Left cardiac atrium (tissue), 4 donors: Measurements from ENCODE around the gene DNAI2. TPM values are rescaled to one million over a fixed set of nuclear protein-coding genes. Genes with fewer than 3 reads are reported as not detected.

ENCODE experiments used
- ATAC-seq, 2 donors: fragments of 200-7000 bp; cut with Tn5 transposase; one replicate each; pipeline ENCODE4 v1.9.1; 2020; ENCODE audit warnings: mild to moderate bottlenecking in 2 of 2, moderate library complexity in 2 of 2
- DNase-seq: peaks from one replicate; pipeline ENCODE4 v3.0.0-alpha.2; 2020
- intact Hi-C, 2 donors: fragments of 100-400 bp; cut with DNase I; formaldehyde crosslinking; loops; one replicate each; pipeline versions ENCODE4 v1.14.1 to v1.15.1; 2022 to 2023
- total RNA-seq, 2 donors: library from RNA; stranded (reverse); fragmentation: NEBNext Ultra II Directional; extraction: Animal tissue kit (Norgen Biotek cat#: 25700); gene quantifications; one replicate each; pipeline ENCODE4 v1.2.1, GENCODE V29; 2021
- donor health status: DM: no; HTN: yes; CAD: no.
- donor health status: DM: no; HTN: yes; CAD: no; lungs with severe emphysema.
- donor health status: DM: yes; HTN: yes; CAD: no.
- donor health status: Dilated cardiomyopathy.

Gene DNAI2
- total RNA-seq, 2 donors from 2014 or later, result not detected

DNA sequence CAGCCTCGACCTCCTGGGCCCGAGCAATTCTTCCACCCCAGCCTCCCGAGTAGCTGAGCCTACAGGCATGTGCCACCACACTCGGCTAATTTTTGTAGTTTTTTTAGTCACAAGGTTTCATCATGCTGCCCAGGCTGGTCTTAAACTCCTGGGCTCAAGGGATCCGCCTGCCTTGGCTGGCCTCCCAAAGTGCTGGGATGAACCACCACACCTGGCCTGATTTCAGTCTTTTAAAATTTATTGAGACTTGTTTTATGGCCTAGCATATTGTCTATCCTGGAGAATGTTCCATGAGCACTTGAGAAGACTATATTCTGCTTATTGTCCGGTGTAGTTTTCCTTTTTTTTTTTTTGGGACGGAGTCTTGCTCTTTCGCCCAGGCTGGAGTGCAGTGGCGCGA lies 18.5 kb downstream of the DNAI2 start:
- ATAC-seq (no peak), DNase-seq (no peak)
- intact Hi-C loops, result loop anchor here in 1 of 2 donors (10.0 kb wide), 1 partner anchor 48 kb away; no protein-coding TSS in a partner anchor

DNA sequence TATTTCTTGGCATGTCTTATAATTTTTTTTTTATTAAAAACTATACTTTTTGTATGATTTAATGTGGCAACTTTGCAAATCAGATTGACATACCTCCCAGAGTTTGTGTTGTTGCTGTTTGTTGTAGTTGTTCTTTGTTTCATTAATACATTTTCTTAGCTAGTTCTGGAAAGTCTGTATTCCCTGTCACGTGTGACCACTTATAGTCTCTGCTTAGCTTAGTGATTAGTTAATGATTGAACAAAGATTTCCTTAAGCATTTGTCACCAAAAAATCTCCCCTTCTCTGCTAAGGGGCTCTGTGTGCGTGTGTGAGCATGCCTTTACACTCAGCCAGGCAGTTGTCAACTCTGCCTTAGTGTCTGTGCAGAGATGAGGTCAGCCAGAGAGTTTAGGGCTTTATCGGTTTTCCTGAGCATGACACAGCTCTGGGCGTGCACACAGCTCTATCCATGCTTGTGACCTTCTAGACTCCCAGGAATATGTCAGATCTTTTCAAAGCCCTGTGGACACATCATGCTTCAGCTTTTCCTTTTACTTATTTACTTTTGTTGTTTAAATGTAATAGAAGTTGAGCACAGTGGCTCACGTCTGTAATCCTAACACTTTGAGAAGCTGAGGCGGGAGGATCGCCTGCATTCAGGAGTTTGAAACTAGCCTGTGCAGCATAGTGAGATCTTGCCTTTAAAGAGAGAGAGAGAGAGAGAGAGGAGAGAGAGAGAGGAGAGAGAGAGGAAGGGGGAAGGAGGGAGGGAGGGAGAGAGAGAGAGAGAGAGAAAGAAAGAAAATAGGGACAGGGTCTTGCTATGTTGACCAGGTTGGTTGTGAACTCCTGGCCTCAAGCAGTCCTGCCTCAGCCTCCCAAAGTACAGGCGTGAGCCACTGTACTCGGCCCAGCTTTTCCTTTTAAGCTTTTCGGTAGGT lies 21.9 kb downstream of the DNAI2 start:
- DNase-seq (peak; percentile 61), ATAC-seq (peak; percentile 92 to 94)
- intact Hi-C loops, result loop anchor here (1.0 to 10.0 kb wide), 3 partner anchors 51 to 84 kb away; partner anchors contain the start of gene TTYH2 (in 1 of the 2)

DNA sequence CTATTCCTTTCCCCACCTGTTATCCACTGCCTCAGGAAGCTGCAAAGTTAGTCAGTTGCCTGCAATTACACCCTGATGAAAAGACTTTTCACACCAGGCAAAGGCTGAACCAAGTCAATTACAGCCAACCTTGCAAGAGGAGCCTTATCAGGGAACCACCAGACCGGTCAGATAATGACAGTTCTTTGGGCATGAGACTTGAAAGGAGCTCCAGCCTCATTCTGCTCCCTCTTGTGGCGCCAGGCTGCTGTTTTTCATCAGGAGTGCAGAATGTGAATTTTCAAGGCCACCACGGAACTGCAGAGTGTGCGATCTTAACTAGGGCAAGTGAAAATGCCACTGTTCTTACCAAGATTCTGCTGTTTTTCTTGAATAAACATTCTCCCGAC lies 22.5 kb downstream of the DNAI2 start:
- ATAC-seq, result peak; percentile 83 to 85
- intact Hi-C loops, result loop anchor here (1.0 to 10.0 kb wide), 3 partner anchors 52 to 84 kb away; partner anchors contain the start of gene TTYH2 (in 1 of the 2)
- DNase-seq, result peak; percentile 77

DNA sequence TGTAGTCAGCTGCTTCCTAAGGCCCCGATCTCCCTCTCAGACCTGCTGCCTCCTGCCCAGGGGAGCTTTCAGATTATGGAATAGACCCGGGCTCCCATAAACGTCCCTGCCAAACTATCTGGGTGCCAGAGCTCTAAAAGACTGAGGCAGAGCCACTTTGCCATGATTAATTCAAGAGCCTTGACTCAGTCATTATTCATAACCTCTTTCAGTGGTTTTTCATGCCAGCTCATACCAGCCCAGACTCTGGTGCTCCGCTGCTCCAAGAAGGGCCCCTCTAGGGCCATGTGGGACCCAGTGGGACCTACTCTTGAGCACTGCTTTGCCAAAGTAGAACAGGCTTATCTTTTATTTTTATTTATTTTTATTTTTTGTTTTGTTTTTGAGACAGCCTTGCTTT lies 23.9 kb downstream of the DNAI2 start:
- no peak for DNase-seq
- no peak for ATAC-seq
- intact Hi-C loops, result loop anchor here (5.0 to 10.0 kb wide), 2 partner anchors 53 to 86 kb away; partner anchors contain the start of gene TTYH2 (in 1 of the 2)

DNA sequence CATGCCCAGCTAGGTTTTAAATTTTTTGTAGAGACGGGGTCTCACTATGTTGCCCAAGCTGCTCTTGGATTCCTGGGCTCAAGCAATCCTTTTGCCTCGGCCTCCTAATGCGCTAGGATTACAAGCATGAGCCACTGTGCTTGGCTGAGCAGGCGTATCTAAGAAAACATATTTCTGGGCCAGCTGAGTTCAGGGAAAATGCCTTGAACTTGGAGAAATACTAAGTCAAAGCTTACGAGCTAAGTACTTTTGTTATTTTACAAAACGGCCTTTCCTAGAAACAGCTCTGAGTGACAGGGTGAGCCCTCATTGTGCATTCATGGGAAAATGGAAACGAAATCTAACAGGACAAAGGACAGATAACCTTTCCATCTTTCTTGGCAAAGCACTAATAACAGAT lies 24.7 kb downstream of the DNAI2 start:
- intact Hi-C loops, result loop anchor here (5.0 to 10.0 kb wide), 2 partner anchors 54 to 86 kb away; partner anchors contain the start of gene TTYH2 (in 1 of the 2)
- DNase-seq (no peak), ATAC-seq (no peak)

DNA sequence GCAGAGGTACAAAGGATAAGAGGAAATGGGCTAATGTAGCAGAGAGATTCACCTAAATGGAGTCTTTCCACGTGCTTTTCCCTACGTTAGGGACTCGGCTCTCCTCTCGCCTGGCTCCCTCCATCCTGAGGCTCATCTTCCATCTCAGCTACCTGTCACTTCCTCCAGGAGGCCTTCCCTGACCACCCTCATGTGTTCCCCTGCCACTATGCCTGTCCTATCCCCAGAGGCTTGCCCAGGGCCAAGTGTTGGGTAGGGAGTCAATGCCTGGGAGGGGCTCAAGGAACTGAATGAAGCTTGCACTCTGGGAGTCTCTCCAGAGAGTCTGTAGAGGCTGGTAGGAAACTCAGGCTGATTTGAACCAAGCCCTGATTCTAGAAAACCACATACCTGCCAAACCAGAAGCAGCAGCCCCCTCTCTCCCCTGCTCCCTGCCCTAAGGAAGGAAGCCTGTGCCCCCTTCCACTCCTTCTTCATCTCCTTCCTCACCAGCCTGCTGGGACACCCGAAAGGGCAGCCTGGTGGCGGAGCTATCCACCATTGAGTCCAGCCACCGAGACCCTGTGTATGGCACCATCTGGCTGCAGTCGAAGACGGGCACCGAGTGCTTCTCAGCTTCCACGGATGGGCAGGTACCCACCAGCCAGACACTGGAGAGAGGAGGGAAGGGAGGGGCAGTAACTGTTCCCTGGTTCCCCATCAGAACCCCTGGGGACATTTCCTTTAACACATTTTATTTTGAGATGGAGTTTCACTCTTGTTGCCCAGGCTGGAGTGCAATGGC lies 25.4 kb downstream of the DNAI2 start:
- ATAC-seq (no peak), DNase-seq (no peak)
- intact Hi-C loops, result loop anchor here (5.0 to 10.0 kb wide), 4 partner anchors 55 to 155 kb away; partner anchors contain the start of genes BTBD17 (in 1 of the 2) and TTYH2 (in 1 of the 2)

DNA sequence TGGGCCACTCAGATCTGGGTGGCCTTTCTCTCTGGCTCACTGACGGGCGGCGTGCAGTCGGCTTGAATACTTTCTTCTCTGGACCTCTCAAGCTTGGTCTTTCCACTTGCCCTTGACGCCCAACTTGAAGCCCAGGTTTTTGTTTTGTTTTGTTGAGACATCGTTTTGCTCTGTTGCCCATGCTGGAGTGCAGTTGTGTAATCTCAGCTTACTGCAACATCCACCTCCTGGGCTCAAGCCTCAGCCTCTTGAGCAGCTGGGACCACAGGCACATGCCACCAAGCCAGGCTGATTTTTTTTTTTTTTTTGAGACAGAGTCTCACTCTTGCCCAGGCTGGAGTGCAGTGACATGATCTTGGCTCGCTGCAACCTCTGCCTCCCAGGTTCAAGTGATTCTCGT lies 29.3 kb downstream of the DNAI2 start:
- intact Hi-C loops, result loop anchor here (5.0 to 10.0 kb wide), 2 partner anchors 59 to 151 kb away; partner anchors contain the start of gene BTBD17 (in 1 of the 2)
- DNase-seq (no peak), ATAC-seq (no peak)

DNA sequence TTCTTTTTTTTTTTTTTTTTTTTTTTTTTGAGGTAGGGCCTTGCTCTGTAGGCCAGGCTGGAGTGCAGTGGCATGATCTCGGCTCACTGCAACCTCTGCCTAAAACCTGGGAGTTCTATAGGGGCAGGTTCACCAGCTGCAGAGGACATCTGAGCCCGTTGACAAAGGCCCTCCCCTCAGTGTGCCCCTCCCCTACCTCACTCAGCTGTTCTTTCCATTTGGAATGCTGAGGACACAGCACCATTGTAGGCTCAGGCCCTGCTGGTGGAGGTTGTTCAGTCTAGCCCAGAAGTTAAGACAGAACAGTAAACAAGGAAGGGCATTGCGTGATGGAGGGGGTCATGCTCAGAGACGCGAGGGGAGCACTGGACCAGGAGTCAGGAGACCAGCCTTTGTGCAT lies 30.1 kb downstream of the DNAI2 start:
- no peak for ATAC-seq
- intact Hi-C loops, result loop anchor here (5.0 to 10.0 kb wide), 2 partner anchors 58 to 151 kb away; partner anchors contain the start of gene BTBD17 (in 1 of the 2)

DNA sequence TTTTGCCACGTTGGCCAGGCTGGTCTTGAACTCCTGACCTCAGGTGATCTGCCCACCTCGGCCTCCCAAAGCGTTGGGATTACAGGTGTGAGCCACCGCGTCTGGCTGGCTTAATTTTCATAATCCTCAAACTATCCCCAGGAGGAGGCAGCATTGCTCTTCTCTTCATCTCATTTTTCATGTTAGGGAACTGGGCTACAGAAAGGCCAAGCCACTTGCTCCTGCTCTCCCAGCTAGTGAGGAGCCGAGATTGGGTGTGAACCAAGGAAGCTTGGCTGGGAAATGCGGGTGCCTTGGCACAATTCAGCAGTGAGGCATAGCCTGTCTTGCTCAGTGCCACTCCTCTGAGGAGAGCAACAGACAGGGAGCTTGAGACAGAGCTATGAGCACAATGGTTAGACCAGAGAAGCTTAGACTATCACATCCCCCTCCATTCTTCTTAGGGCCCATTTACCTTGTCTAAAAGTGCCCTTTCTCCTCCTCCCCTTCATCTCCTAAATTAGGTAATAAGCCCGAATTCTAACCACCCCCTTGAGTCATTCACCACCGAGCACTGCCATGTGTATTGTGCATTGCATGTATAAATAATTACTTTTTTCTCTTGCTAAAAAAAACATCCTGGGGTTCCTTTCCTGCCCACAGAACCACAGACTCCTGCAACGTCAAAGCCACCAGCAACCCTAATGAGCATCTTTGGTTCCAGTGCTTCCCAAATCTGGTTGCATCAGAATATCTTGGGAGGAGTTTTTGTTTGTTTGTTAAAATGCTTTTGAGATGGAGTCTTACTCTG lies 32.0 kb downstream of the DNAI2 start:
- ATAC-seq (no peak), DNase-seq (no peak)
- intact Hi-C loops, result loop anchor here in 1 of 2 donors (2.0 to 10.0 kb wide), 2 partner anchors 49 to 149 kb away; no protein-coding TSS in a partner anchor

More for the DNA sequence above, 30.1 kb downstream of the DNAI2 start:
- no peak for DNase-seq

DNA sequence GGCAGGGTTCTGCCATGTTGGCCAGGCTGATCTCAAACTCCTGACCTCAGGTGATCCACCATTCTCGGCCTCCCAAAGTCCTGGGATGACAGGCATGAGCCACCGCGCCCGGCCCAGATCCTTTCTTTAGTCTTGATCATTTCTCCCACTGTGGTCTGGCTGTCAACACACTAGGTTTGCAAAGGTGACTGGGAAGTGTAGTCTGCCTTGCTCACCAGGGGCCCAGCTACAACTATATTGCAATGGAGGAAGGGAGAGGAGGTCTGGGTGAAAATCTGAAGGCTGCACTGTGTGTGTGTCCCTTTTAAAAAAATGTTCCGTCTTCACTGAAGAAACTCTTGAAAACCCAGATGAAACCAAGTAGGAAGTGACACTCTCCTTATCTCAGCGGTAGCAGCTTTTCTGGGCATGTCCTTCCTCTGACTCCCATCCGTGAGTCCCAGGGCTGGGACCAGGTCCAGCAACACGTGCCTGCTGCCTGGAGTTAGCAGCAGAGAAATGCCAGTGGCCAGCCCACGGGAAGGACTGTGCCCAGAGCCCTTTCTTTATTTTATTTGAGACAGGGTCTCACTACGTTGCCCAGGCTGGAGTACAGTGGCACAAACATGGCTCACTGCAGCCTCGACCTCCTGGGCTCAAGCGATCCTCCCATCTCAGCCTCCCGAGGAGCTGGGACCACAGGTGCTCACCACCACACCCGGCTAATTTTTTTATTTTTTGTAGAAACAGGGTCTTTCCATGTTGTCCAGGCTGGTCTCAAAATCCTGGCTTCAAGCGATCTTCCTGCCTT lies 34.1 kb downstream of the DNAI2 start:
- ATAC-seq, result peak; percentile 87 to 89
- intact Hi-C loops, result loop anchor here in 1 of 2 donors (2.0 to 10.0 kb wide), 2 partner anchors 47 to 147 kb away; no protein-coding TSS in a partner anchor
- peak; percentile 79 for DNase-seq

DNA sequence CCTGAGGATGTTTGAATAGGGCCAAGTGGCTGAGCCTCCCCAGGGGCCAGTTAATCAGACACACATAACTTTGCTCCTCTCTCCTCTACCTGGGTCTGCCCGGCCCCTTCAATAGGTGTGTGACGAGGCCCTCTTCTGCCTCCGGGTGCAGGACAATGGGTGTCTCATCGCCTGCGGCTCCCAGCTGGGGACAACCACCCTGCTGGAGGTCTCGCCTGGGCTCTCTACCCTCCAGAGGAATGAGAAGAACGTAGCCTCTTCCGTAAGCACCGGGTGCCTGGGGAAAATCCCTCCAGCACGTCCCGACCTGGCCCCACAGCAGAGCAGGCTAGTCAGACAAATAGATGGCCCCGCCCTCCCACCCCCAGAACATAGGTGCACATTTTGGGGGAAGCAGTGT lies 35.9 kb downstream of the DNAI2 start:
- no peak for DNase-seq
- no peak for ATAC-seq
- intact Hi-C loops, result loop anchor here in 1 of 2 donors (10.0 kb wide), 1 partner anchor 145 kb away; no protein-coding TSS in a partner anchor

DNA sequence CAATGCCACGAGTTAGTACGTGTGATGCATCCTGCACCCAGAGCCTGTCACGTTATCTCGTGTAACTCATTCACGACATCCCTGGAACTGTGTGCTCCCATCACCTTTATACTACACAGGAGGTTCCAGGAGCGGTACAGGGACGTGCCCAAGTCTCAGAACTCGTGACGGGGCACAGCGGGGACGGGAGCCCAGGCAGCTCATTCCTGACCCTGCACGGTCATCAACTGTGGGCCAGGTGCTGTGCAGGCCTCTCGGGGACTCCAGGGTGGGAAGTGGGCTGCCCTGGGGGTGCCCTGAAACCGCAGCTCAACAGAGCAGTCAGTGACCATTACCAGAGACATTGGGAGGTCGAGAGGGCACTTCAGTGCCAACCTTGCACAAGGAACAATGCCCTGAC lies 40.8 kb downstream of the DNAI2 start:
- intact Hi-C loops, result no loop called here
- DNase-seq, result no peak

DNA sequence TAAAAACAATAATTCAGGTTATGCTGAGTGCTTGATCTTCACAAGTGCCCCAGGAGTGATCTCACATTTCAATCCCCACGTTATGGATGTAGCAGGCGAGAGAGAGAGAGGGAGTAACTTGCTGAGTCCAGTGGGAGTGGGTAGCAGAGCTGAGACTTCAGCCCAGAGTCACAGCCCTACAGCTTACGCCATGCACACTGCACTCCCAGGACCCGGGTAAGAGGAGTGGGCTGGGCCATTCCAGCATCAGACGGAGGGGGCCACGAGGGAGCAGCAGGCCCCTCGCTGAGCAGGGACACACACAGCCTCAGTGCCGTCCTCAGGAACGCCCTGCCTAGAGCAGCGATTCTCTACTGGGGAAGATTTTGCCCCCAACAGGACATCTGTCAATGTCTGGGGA lies 42.2 kb downstream of the DNAI2 start:
- intact Hi-C loops, result no loop called here
- ATAC-seq (no peak), DNase-seq (no peak)

More for the DNA sequence above, 40.8 kb downstream of the DNAI2 start:
- ATAC-seq, result no peak

DNA sequence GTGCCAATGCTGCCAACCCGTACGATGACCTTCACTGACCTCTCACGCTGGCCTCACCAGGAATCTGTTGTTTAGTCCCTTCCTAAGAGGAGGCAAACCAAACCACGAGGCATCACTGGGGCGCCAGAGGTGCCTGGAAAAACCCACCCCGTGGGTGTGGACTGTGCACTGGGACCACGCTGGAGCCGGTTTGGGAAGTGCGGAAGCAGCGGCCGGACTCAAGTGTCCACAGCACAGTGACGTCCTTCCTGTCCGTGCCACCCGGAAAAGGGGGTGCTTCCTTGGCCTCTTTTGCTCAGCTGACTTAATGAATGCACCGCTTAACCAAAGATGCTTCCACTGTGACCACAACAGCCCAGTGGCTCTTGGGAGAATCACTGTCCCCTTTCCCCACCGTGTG lies 43.0 kb downstream of the DNAI2 start:
- intact Hi-C loops, result no loop called here
- ATAC-seq (peak in 1 of 2 donors; percentile 57), DNase-seq (no peak)

DNA sequence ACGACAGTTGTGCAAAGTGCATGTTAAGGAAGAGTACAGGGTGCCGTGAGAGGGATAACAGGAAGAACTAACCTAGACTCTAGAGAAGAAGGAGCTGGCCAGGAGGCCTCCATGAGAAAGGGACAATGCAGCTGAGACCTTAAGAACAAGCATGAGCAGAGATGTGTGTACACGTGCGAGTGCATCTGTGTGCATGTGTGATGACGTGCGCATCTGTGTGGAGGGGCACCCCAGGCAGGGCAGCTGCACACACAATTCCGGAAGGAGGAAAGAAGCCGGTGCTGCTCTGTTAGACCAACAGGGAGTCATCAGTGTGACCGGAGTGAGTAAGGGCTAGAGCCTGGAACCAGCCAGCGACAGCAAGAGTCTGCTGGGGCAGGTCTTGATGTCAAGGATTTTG lies 44.4 kb downstream of the DNAI2 start:
- DNase-seq (no peak), ATAC-seq (no peak)
- intact Hi-C loops, result no loop called here

DNA sequence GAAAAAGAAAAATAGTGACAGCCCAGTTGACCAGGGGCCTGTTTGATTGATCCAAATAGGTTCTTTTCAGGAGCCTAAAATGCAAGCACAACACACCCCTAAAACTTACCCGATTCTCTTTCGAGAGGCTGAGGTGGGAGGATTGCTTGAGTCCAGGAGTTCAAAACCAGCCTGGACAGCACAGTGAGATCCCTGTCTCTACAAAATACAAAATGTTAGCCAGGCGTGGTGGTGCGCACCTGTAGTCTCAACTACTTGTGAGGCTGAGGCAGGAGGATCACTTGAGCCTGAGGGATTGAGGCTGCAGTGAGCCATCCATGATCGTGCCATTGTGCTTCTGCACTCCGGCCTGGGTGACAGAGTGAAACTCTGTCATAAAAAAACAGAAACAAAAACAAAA lies 50.5 kb downstream of the DNAI2 start:
- intact Hi-C loops, result no loop called here
- no peak for ATAC-seq
- no peak for DNase-seq

DNA sequence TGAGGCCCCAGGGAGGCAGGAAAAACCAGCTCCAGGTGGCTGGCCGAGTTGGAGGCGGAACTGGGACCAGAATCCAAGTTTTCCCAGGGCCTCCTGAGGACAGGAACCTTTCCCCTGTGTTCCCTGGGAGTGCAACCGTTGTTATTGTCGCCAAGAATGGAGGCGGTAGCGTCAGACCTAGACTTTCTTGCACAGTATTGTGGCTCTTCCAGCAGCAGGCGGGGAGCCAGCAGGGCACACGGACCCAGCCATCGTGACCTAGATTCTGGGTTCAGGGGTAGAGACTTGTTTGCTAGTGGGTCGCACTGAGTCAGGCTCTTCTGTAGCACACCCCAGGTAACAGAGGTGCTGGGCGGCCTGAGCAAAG lies 51.3 kb downstream of the DNAI2 start:
- intact Hi-C loops, result no loop called here
- DNase-seq (no peak), ATAC-seq (peak; percentile 33 to 70)
